H1 (cell line): Measurements from ENCODE around the gene DDOST. TPM values are rescaled to one million over a fixed set of nuclear protein-coding genes. Genes with fewer than 3 reads are reported as not detected.

ENCODE experiments used
- BRCA1 ChIP-seq: IDR thresholded peaks from 2 replicates; pipeline ENCODE4 v1.6.1; 2012; ENCODE audit warnings: low read depth, low read length, improper control_type of control experiment
- CREB1 ChIP-seq: IDR thresholded peaks from 2 replicates; pipeline ENCODE4 v1.6.1; 2012; ENCODE audit warnings: inconsistent platforms
- CTCF ChIP-seq, 3 experiments: IDR thresholded peaks; 1 replicate in 2 of 3; 2 replicates in 1 of 3; pipeline versions ENCODE4 v1.5.1 to v1.6.1; 2011; ENCODE audit warnings: low read length in 3 of 3, mild to moderate bottlenecking in 3 of 3, inconsistent platforms in 2 of 3, low read depth in 1 of 3, moderate library complexity in 1 of 3; ENCODE audit not compliant: insufficient read depth in 1 of 3; ENCODE audit errors: control extremely low read depth in 1 of 3
- JUN ChIP-seq: IDR thresholded peaks from 2 replicates; pipeline ENCODE4 v1.6.1; 2011; ENCODE audit warnings: low read depth, mild to moderate bottlenecking, improper control_type of control experiment, low read length
- KDM5A ChIP-seq: fragments of 200-600 bp; IDR thresholded peaks from 2 replicates; pipeline ENCODE4 v1.7.1; 2012; ENCODE audit warnings: mild to moderate bottlenecking, low read length, inconsistent platforms, mixed read lengths
- MAFK ChIP-seq: IDR thresholded peaks from 2 replicates; pipeline ENCODE4 v1.6.1; 2012; ENCODE audit warnings: low read depth, mild to moderate bottlenecking, improper control_type of control experiment, low read length
- SAP30 ChIP-seq: fragments of 300-600 bp; sonication (generic); IDR thresholded peaks from 2 replicates; pipeline ENCODE4 v1.7.1; 2012; ENCODE audit warnings: low read length, moderate library complexity, mild to moderate bottlenecking, inconsistent platforms; ENCODE audit not compliant: insufficient read depth, insufficient replicate concordance
- SIRT6 ChIP-seq: IDR thresholded peaks from one replicate; pipeline ENCODE4 v1.7.1; 2012; ENCODE audit warnings: low read length, inconsistent platforms
- polyA plus RNA-seq, 7 experiments: library from polyadenylated mRNA; depleted of rRNA in 3 of 7; stranded (reverse) in 5 of 7; unstranded in 2 of 7; fragments of >200 nt in 5 of 7; fragments of 200-250 nt in 2 of 7; gene quantifications; 1 replicate in 5 of 7; 2 replicates in 1 of 7; 4 replicates in 1 of 7; pipeline versions ENCODE4 v1.2.1 to v1.2.3, GENCODE V29; 2011 to 2013; ENCODE audit warnings: missing spikeins in 2 of 7, mixed read lengths in 2 of 7
- total RNA-seq: library from RNA; stranded (reverse); fragmentation: NEBNext Ultra II Directional; extraction: Animal tissue kit (Norgen Biotek cat#: 25700); gene quantifications from 2 replicates; pipeline ENCODE4 v1.2.1, GENCODE V29; 2021

DDOST gene
- total and polyA plus RNA-seq, 2 of the 8 experiments (the other 6 are each of a cell fraction or from before 2014, with no cell fraction given), result 253 to 336 TPM

- TF ChIP-seq CREB1 (no peak), BRCA1 (no peak), KDM5A (no peak), SAP30 (no peak), SIRT6 (no peak), JUN (no peak), MAFK (no peak), CTCF (IDR thresholded peaks at IDR 0.05; ENCODE audit: control extremely low read depth in 1 of 3, insufficient read depth in 1 of 3, low read depth in 1 of 3, low read length in 3 of 3) (no peak)
Observed at GRCh38 chr1:20700636-20701215, 39.6 kb upstream of the DDOST start (continued).
